Fibroblast of lung (primary cell): Measurements from ENCODE around the gene RXRA. TPM values are rescaled to one million over a fixed set of nuclear protein-coding genes. Genes with fewer than 3 reads are reported as not detected.

Source experiments
- DNase-seq, 2 donors: peaks; one replicate each; pipeline versions ENCODE4 v3.0.0 to v3.0.0-alpha.2; 2010; ENCODE audit warnings: low read depth in 2 of 2
- H2AFZ ChIP-seq: 2 replicates; pipeline ENCODE4 v1.5.1; 2012; ENCODE audit warnings: low read length, control low read depth, inconsistent platforms
- H3K27ac ChIP-seq: 2 replicates; pipeline ENCODE4 v1.5.1; 2011; ENCODE audit warnings: low read length, control low read depth; ENCODE audit not compliant: insufficient read depth
- H3K27me3 ChIP-seq: 2 replicates; pipeline ENCODE4 v1.5.1; 2011; ENCODE audit warnings: mild to moderate bottlenecking, low read length; ENCODE audit not compliant: control insufficient read depth, insufficient read depth
- H3K36me3 ChIP-seq: 2 replicates; pipeline ENCODE4 v1.5.1; 2011; ENCODE audit warnings: low read length; ENCODE audit not compliant: control insufficient read depth, insufficient read depth
- H3K4me1 ChIP-seq: 2 replicates; pipeline ENCODE4 v1.5.1; 2011; ENCODE audit warnings: low read length; ENCODE audit not compliant: control insufficient read depth, insufficient read depth; ENCODE audit errors: extremely low read depth
- H3K4me2 ChIP-seq: 2 replicates; pipeline ENCODE4 v1.5.1; 2011; ENCODE audit warnings: low read length, control low read depth; ENCODE audit not compliant: insufficient read depth; ENCODE audit errors: extremely low read depth
- H3K4me3 ChIP-seq, 4 experiments: fragments of 200-600 bp in 1 of 4; sonication (generic) in 1 of 4; replicated peaks in 1 of 4; 2 replicates each; pipeline ENCODE4 v1.5.1; 2011 to 2016; ENCODE audit warnings: low read length in 4 of 4, low read depth in 3 of 4, mild to moderate bottlenecking in 3 of 4, control low read depth in 2 of 4, inconsistent platforms in 1 of 4, mixed read lengths in 1 of 4; ENCODE audit not compliant: insufficient read depth in 1 of 4; ENCODE audit errors: control extremely low read depth in 1 of 4
- H3K79me2 ChIP-seq: 2 replicates; pipeline ENCODE4 v1.5.1; 2012; ENCODE audit warnings: mild to moderate bottlenecking, low read length, inconsistent platforms; ENCODE audit not compliant: control insufficient read depth, insufficient read depth
- H3K9ac ChIP-seq: 2 replicates; pipeline ENCODE4 v1.5.1; 2011; ENCODE audit warnings: mild to moderate bottlenecking, low read length, control low read depth; ENCODE audit not compliant: insufficient read depth
- H3K9me3 ChIP-seq: 2 replicates; pipeline ENCODE4 v1.5.1; 2012; ENCODE audit warnings: low read depth, low read length; ENCODE audit not compliant: control insufficient read depth, insufficient read depth
- H4K20me1 ChIP-seq: 2 replicates; pipeline ENCODE4 v1.5.1; 2011; ENCODE audit warnings: low read length; ENCODE audit not compliant: control insufficient read depth, insufficient read depth; ENCODE audit errors: extremely low read depth
- EZH2 ChIP-seq: IDR thresholded peaks from 2 replicates; pipeline ENCODE4 v1.5.1; 2012; ENCODE audit warnings: low read length, control low read depth, mild to moderate bottlenecking; ENCODE audit errors: missing control alignments
- polyA minus RNA-seq: library from RNA; depleted of rRNA, polyadenylated mRNA; stranded (reverse); fragments of >200 nt; gene quantifications from 2 replicates; pipeline ENCODE4 v1.2.3, GENCODE V29; 2011; ENCODE audit warnings: low replicate concordance
- polyA plus RNA-seq, 2 donors: library from polyadenylated mRNA; depleted of rRNA in 1 of 2; stranded (reverse) in 1 of 2; unstranded in 1 of 2; fragments of >200 nt; gene quantifications; 2 replicates each; pipeline ENCODE4 v1.2.1, GENCODE V29; 2011 to 2012; ENCODE audit warnings: missing spikeins in 1 of 2
- total RNA-seq: library from RNA; depleted of rRNA; stranded (reverse); fragments of >200 nt; gene quantifications from 2 replicates; pipeline ENCODE4 v1.2.1, GENCODE V29; 2014
- TF ChIP-seq, protein P1 (sequence below), 2 donors: IDR thresholded peaks in 1 of 2; conservative IDR thresholded peaks in 1 of 2; 1 replicate in 1 of 2; 2 replicates in 1 of 2; pipeline ENCODE4 v1.5.1; 2011 to 2012; ENCODE audit warnings: low read length in 2 of 2, control low read depth in 1 of 2, inconsistent platforms in 1 of 2, low read depth in 1 of 2, mild to moderate bottlenecking in 1 of 2

RXRA gene
- 14.6 and 14.9 TPM in 2 replicates for total RNA-seq
- polyA plus RNA-seq, result 11.5 and 13.3 TPM in 2 replicates
- 29.3 and 35.2 TPM in 2 replicates for polyA plus RNA-seq (2012)
- polyA minus RNA-seq, result 56.4 and 59.1 TPM in 2 replicates

- TF ChIP-seq, protein P1, sequence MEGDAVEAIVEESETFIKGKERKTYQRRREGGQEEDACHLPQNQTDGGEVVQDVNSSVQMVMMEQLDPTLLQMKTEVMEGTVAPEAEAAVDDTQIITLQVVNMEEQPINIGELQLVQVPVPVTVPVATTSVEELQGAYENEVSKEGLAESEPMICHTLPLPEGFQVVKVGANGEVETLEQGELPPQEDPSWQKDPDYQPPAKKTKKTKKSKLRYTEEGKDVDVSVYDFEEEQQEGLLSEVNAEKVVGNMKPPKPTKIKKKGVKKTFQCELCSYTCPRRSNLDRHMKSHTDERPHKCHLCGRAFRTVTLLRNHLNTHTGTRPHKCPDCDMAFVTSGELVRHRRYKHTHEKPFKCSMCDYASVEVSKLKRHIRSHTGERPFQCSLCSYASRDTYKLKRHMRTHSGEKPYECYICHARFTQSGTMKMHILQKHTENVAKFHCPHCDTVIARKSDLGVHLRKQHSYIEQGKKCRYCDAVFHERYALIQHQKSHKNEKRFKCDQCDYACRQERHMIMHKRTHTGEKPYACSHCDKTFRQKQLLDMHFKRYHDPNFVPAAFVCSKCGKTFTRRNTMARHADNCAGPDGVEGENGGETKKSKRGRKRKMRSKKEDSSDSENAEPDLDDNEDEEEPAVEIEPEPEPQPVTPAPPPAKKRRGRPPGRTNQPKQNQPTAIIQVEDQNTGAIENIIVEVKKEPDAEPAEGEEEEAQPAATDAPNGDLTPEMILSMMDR (conservative IDR thresholded peaks at IDR 0.05 in 1 of 2, IDR thresholded peaks at IDR 0.05 in 1 of 2; ENCODE audit: low read depth in 1 of 2, low read length in 2 of 2), result peak in 1 of 2 donors; percentile 12
- TF ChIP-seq EZH2, result no peak
- Histone ChIP-seq H3K9me3 (no peaks in the 10 kb centered on the region), H3K27me3 (no peaks in the 10 kb centered on the region), H3K4me2 (peak within 1 kb of the TSS; percentile 98), H3K9ac (peak within 1 kb of the TSS; percentile 85), H3K79me2 (peaks cover 43% of the 10 kb centered on the region), H3K27ac (peak within 1 kb of the TSS; percentile 84), H3K4me3 (peak within 1 kb of the TSS; percentile 73 to 89 (median 78)), H3K36me3 (no peaks in the 10 kb centered on the region), H3K4me1 (peaks cover 24% of the 10 kb centered on the region), H2AFZ (peak within 1 kb of the TSS; percentile 80), H4K20me1 (no peaks in the 10 kb centered on the region)
- DNase-seq, result peak; percentile 88
Observed at GRCh38 chr9:134325813-134326723, at the start of gene RXRA. TSS of gene RXRA (plus strand) at chr9:134326455. CDS start at chr9:134326632, 177 bp downstream.

- H3K4me3 ChIP-seq, result no peak overlapping the region
Observed at GRCh38 chr9:134278286-134278685, 48.0 kb upstream of the RXRA start.

More at GRCh38 chr9:134278286-134278685, 48.0 kb upstream of the RXRA start:
- DNase-seq, result no peak
- Histone ChIP-seq H2AFZ (no peak overlapping the region), H3K4me2 (no peak overlapping the region), H3K27me3 (peaks cover 5% of the 10 kb centered on the region), H3K79me2 (no peaks in the 10 kb centered on the region), H3K9me3 (no peaks in the 10 kb centered on the region), H3K27ac (no peak overlapping the region), H3K4me1 (no peaks in the 10 kb centered on the region), H3K9ac (no peak overlapping the region), H4K20me1 (no peaks in the 10 kb centered on the region), H3K36me3 (no peaks in the 10 kb centered on the region)
- TF ChIP-seq EZH2, result no peak
- TF ChIP-seq, protein P1 (conservative IDR thresholded peaks at IDR 0.05 in 1 of 2, IDR thresholded peaks at IDR 0.05 in 1 of 2; ENCODE audit: low read depth in 1 of 2, low read length in 2 of 2), result no peak
